NCI-H1092 (cell line): ENCODE measurements around the gene SPTBN1.

Experiments
- DNase-seq: peaks from one replicate; lab custom pipeline; 2025; lab: John Stamatoyannopoulos, UW

SPTBN1 gene

GRCh38 chr2:54610700-54611099 lies 154.6 kb downstream of the SPTBN1 start:
- no peak for DNase-seq

- no peak for DNase-seq
Measured at GRCh38 chr2:54611830-54612545, 155.9 kb downstream of the SPTBN1 start.

GRCh38 chr2:54613386-54613785 lies 157.3 kb downstream of the SPTBN1 start:
- DNase-seq: no peak

GRCh38 chr2:54613794-54614257 lies 157.7 kb downstream of the SPTBN1 start:
- DNase-seq: no peak

GRCh38 chr2:54614819-54615218 lies 158.7 kb downstream of the SPTBN1 start:
- no peak for DNase-seq

GRCh38 chr2:54615832-54616534 lies 159.9 kb downstream of the SPTBN1 start:
- DNase-seq: no peak

- no peak for DNase-seq
Measured at GRCh38 chr2:54617409-54617808, 161.3 kb downstream of the SPTBN1 start.

- DNase-seq: no peak
Measured at GRCh38 chr2:54618646-54619565, 162.8 kb downstream of the SPTBN1 start.

- no peak for DNase-seq
Measured at GRCh38 chr2:54619660-54620231, 163.6 kb downstream of the SPTBN1 start.

GRCh38 chr2:54620948-54621347 lies 164.8 kb downstream of the SPTBN1 start:
- DNase-seq: no peak

GRCh38 chr2:54624591-54625071 lies 168.5 kb downstream of the SPTBN1 start:
- no peak for DNase-seq

GRCh38 chr2:54626131-54626530 lies 170.0 kb downstream of the SPTBN1 start:
- no peak for DNase-seq

- DNase-seq: no peak
Measured at GRCh38 chr2:54626884-54627283, 170.8 kb downstream of the SPTBN1 start.

GRCh38 chr2:54627973-54628372 lies 171.8 kb downstream of the SPTBN1 start:
- no peak for DNase-seq

GRCh38 chr2:54628418-54628817 lies 172.3 kb downstream of the SPTBN1 start:
- no peak for DNase-seq

GRCh38 chr2:54628957-54629356 lies 172.8 kb downstream of the SPTBN1 start:
- DNase-seq: no peak

- no peak for DNase-seq
Measured at GRCh38 chr2:54629390-54629789, 173.3 kb downstream of the SPTBN1 start.

- DNase-seq: no peak
Measured at GRCh38 chr2:54629914-54630857, 174.1 kb downstream of the SPTBN1 start.

- no peak for DNase-seq
Measured at GRCh38 chr2:54630858-54631497, 174.9 kb downstream of the SPTBN1 start.

- DNase-seq: no peak
Measured at GRCh38 chr2:54631755-54632154, 175.6 kb downstream of the SPTBN1 start.
